C4-2B (cell line): Measurements from ENCODE around the gene CAVIN2.

Experiments used
- ZFX ChIP-seq: fragments of 450-650 bp; IDR thresholded peaks from 2 replicates; pipeline ENCODE4 v1.6.1; 2017
- TF ChIP-seq, protein P1 (sequence below): fragments of 450-650 bp; conservative IDR thresholded peaks from 2 replicates; pipeline ENCODE4 v1.5.1; 2017; ENCODE audit warnings: mild to moderate bottlenecking

DNA sequence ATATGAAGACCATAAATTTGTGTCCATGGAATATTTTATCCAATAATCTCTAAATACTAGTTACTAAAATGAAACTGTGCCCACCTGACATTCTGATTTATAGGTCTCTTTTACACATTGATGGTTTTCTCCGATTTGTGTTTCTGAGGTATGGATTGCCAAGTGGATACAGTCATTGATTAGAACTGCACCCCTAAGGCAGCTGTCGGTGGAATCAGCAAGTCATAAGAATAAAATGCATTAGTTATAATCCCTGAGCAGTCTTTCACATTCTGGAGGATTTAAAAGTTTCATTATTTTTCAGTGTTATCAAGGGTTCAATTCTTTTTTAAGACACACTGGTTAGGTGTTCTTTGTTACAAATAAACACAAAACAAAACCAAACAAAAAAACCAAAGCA, 6.0 kb downstream of the CAVIN2 start:
- TF ChIP-seq, protein P1, sequence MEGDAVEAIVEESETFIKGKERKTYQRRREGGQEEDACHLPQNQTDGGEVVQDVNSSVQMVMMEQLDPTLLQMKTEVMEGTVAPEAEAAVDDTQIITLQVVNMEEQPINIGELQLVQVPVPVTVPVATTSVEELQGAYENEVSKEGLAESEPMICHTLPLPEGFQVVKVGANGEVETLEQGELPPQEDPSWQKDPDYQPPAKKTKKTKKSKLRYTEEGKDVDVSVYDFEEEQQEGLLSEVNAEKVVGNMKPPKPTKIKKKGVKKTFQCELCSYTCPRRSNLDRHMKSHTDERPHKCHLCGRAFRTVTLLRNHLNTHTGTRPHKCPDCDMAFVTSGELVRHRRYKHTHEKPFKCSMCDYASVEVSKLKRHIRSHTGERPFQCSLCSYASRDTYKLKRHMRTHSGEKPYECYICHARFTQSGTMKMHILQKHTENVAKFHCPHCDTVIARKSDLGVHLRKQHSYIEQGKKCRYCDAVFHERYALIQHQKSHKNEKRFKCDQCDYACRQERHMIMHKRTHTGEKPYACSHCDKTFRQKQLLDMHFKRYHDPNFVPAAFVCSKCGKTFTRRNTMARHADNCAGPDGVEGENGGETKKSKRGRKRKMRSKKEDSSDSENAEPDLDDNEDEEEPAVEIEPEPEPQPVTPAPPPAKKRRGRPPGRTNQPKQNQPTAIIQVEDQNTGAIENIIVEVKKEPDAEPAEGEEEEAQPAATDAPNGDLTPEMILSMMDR = no peak
- no peak for TF ChIP-seq ZFX
